Caki2 (cell line): ENCODE measurements around the gene MAST3. TPM values are rescaled to one million over a fixed set of nuclear protein-coding genes. Genes with fewer than 3 reads are reported as not detected.
A peak's percentile ranks its signal among the peaks of the same experiment; 100 is the strongest.

Experiments used
- DNase-seq: peaks from one replicate; pipeline ENCODE4 v3.0.0-alpha.2; 2015; ENCODE audit warnings: low read depth
- in situ Hi-C: cut with HindIII; loops from 2 replicates; pipeline ENCODE4 v1.10.0; 2016; ENCODE audit warnings: low sequenced_read_pairs, low pct_unique_long_range_greater_than_20kb, mixed read lengths
- total RNA-seq: library from RNA; depleted of rRNA; stranded (reverse); fragments of >200 nt; shearing (Covaris generic); gene quantifications from 2 replicates; pipeline ENCODE4 v1.2.3, GENCODE V29; 2014; ENCODE audit warnings: low replicate concordance

MAST3 gene
- total RNA-seq, 1 experiment from 2014 or later: 1.8 TPM

GRCh38 chr19:18122860-18123795 is 25.6 kb downstream of the MAST3 start:
- in situ Hi-C loops: no loop called here

GRCh38 chr19:18123819-18124218 is 26.2 kb downstream of the MAST3 start:
- in situ Hi-C loops: no loop called here
- no peak for DNase-seq

More at GRCh38 chr19:18122860-18123795, 25.6 kb downstream of the MAST3 start:
- no peak for DNase-seq

DNA sequence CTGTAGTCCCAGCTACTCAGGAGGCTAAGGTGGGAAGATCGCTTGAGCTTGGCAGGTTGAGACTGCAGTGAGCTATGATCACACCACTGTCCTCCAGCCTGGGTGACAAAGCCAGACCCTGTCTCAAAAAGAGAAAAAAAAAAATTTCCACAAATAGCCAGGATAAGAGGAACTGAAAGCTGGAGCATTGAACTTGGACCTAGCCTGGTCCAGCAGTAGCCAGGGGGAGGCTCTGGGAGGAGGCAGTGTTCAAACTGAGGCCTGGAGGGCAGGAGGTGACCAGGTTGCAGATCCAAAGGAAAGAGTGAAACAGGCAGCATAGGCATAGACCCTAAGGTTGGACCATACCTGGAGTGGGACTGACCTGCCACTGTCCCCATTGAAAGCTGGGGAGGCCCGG is 28.5 kb downstream of the MAST3 start:
- in situ Hi-C loops: no loop called here
- DNase-seq: no peak

DNA sequence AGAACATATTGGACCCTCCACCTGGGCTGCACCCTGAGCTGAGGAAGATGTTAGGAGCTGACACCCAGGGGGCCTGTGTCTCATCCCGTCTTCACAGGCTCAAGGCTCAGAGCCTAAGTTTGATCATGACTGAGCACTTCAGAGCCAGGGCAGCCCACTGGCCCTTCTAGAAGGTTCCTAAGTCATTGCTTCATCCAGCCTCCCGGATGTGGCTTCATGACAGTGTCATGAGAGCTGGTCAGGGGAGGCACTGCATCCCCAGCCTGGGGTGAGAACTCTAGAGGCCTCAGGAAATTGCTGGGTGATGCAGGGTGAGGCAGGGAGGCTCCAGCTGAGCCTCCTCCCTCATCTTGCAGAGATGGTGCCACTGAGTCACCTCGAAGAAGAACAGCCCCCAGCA is 30.5 kb downstream of the MAST3 start:
- in situ Hi-C loops: no loop called here
- DNase-seq: no peak

- in situ Hi-C loops: no loop called here
- no peak for DNase-seq
Measured at GRCh38 chr19:18128805-18129204, 31.2 kb downstream of the MAST3 start.

- in situ Hi-C loops: no loop called here
- no peak for DNase-seq
Measured at GRCh38 chr19:18130523-18131242, 33.1 kb downstream of the MAST3 start.

DNA sequence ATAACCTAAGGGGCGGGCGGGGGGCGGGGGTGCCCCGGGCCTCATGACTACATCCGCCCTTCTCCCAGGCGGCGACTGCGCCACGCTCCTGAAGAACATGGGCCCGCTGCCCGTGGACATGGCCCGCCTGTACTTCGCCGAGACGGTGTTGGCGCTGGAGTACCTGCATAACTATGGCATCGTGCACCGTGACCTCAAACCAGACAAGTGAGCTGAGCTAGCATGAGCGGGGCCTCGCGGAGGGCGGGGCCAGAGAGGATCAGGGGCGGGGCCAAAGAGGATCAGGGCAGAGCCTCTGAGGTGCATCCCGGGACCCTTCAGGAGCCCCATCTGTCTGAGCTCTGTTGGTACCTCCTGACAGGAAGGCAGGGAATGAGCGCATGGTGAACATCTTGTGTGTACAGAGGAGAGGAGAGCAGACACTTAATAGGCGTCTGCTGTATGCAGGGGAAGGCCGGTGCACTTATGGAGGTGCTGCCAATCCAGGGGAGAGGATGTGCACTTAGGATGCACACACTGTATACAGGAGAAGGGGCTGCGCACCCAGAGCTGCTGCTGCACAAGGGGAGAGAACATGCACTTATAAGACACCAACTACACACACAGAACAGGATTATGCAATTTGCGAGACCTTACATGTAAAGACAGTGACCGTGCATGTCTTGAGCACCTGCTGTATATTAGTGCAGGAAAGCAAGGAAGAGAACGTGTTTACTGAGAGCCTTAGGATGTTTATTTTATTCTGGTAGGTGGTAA is 34.4 kb downstream of the MAST3 start:
- no peak for DNase-seq
- in situ Hi-C loops: no loop called here

- peak; percentile 94 for DNase-seq
- in situ Hi-C loops: no loop called here
Measured at GRCh38 chr19:18135712-18136584, 38.4 kb downstream of the MAST3 start.

DNA sequence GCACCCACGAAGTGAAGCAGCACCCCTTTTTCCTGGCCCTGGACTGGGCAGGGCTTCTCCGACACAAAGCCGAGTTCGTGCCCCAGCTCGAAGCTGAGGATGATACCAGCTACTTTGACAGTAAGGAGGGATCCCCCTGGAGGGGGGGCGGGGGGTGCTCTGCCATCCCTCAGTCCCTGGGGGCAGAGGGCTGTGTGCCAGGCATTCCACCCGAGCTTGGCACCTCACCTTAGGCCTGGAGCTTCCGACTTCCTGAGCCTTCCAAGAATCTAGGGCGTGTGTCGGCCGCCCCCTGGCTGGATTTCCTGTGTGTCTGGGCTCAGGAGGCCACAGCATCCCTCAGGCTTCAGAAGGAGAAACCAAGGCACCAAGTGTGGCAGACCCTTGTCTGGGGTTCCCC is 39.7 kb downstream of the MAST3 start:
- DNase-seq: no peak
- in situ Hi-C loops: no loop called here

GRCh38 chr19:18137657-18138339 is 40.2 kb downstream of the MAST3 start:
- in situ Hi-C loops: no loop called here
- DNase-seq: no peak

DNA sequence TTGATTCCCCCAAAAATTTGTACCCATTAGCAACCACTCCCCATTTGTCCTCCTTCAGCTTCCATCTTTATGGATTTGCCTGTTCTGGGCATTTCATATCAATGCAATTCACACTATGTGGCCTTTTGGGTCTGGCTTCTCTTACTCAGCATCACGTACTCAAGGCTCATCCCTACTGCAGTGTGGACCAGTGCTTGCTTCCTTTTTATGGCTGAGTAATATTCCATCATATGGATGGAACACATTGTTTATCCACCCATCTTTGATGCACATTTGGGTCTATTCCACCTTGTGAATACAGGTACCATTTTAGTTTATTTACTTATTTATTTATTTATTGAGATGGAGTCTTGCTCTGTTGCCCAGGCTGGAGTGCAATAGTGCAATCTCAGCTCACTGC is 42.9 kb downstream of the MAST3 start:
- DNase-seq: no peak
- in situ Hi-C loops: no loop called here

- in situ Hi-C loops: no loop called here
Measured at GRCh38 chr19:18141031-18141430, 43.5 kb downstream of the MAST3 start.

DNA sequence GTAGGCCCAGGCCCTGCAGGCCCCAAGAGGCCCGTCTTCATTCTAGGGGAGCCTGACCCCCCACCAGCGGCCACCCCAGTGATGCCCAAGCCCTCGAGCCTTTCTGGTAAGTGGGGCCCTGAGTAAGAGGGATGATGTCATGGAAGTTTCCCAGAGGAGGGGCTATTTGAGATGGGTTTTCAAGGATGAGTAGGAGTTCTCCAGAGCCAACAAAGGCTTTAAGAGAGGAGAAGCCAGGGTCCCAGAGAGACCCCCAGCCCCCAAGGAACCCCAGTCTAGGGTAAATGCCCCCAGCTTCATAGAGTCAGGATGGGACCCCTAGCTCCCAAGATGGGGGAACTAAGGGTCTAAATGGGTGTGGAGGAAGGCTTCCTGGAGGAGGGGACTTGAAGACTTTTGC is 46.3 kb downstream of the MAST3 start:
- in situ Hi-C loops: no loop called here
- DNase-seq: no peak

More at GRCh38 chr19:18141031-18141430, 43.5 kb downstream of the MAST3 start:
- no peak for DNase-seq

DNA sequence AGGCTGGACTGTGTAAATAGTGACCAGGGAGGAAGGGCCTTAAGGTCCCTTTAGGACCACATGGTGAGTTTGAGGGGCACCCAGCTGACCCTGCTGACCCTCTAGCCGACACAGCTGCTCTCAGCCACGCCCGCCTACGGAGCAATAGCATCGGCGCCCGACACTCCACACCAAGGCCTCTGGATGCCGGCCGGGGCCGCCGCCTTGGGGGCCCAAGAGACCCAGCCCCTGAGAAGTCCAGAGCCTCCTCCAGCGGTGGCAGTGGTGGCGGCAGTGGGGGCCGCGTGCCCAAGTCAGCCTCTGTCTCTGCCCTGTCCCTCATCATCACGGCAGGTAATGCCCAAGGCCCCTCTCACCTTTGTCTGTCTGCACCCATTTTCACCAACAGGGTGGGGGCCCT is 46.8 kb downstream of the MAST3 start:
- DNase-seq: no peak
- in situ Hi-C loops: no loop called here

- in situ Hi-C loops: no loop called here
- DNase-seq: no peak
Measured at GRCh38 chr19:18144906-18145305, 47.3 kb downstream of the MAST3 start.

GRCh38 chr19:18145391-18145999 is 47.9 kb downstream of the MAST3 start:
- in situ Hi-C loops: no loop called here
- no peak for DNase-seq

DNA sequence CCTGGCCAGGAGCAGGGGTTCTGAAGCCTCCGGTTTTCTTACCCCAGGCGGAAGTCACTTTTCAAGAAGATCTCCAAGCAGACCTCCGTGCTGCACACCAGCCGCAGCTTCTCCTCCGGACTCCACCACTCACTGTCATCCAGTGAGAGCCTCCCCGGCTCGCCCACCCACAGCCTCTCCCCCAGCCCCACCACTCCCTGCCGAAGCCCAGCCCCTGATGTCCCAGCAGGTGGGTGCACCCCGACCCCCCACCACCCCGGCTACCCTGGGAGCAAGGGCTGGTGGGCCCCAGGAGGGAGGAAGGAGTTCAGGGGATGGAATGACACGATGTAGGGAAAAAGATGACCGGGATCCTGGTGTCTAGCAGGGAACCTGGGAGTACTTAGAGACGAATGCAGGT is 49.8 kb downstream of the MAST3 start:
- DNase-seq: no peak
- in situ Hi-C loops: no loop called here
